Femur (tissue), 1 donor: ENCODE measurements around the gene HS2ST1.
"Not testable (repeated sequence)": the region's sequence is repeated elsewhere in the genome, so short reads cannot be mapped to it uniquely, and the experiment has no call there.

Experiments
- DNase-seq: peaks from one replicate; pipeline ENCODE4 v3.0.0-alpha.2; 2017

HS2ST1 gene

GRCh38 chr1:86975993-86976550 lies 61.6 kb downstream of the HS2ST1 start:
- DNase-seq = no peak

GRCh38 chr1:86976664-86977063 lies 62.2 kb downstream of the HS2ST1 start:
- no peak for DNase-seq

DNA sequence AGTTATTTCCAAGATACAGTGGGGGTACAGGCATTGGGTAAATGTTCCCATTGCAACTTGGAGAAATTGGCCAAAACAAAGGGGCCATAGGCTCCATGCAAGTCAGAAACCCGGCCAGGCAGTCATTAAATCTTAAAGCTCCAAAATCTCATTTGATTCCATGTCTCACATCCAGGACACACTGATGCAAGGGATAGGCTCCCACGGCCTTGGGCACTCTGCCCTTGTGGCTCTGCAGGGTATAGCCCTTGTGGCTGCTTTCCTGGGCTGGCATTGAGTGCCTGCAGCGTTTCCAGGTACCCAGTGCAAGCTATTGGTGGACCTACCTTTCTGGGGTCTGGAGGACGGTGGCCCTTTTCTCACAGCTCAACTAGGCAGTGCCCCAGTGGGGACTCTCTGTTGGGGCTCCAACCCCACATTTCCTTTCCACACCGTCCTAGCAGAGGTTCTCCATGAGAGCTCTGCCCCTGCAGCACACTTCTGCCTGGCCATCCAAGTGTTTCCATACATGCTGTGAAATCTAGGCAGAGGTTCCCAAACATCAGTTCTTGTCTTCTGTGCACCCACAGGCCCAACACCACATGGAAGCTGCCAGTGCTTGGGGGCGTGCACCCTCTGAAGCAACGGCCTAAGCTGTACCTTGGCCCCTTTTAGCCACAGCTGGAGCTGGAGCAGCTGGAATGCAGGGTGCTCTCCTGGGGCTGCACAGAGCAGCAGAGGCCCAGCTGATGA lies 67.2 kb downstream of the HS2ST1 start:
- peak; percentile 21 for DNase-seq

GRCh38 chr1:86983677-86984076 lies 69.2 kb downstream of the HS2ST1 start:
- DNase-seq = not testable (repeated sequence)

- no peak for DNase-seq
Observed at GRCh38 chr1:86987446-86987845, 73.0 kb downstream of the HS2ST1 start.

DNA sequence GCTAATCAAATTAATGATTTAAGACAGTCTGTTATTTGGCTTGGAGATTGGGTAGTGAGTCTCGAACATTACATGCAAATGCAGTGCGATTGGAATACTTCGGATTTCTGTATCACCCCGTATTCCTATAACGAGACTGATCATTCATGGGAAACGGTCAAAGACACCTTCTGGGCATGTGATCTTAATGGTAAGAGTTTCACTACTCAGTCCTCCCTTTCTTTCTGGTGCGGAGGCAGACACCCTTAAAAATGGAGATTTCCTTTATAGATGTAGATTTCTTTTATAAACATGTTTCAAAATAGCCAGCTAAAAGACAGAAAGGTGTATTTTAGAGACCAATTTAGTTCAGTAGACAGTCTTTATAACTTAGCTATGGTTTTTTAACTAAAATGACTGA lies 74.4 kb downstream of the HS2ST1 start:
- no peak for DNase-seq

GRCh38 chr1:86989690-86990089 lies 75.3 kb downstream of the HS2ST1 start:
- not testable (repeated sequence) for DNase-seq

GRCh38 chr1:86990826-86991225 lies 76.4 kb downstream of the HS2ST1 start:
- DNase-seq = no peak

DNA sequence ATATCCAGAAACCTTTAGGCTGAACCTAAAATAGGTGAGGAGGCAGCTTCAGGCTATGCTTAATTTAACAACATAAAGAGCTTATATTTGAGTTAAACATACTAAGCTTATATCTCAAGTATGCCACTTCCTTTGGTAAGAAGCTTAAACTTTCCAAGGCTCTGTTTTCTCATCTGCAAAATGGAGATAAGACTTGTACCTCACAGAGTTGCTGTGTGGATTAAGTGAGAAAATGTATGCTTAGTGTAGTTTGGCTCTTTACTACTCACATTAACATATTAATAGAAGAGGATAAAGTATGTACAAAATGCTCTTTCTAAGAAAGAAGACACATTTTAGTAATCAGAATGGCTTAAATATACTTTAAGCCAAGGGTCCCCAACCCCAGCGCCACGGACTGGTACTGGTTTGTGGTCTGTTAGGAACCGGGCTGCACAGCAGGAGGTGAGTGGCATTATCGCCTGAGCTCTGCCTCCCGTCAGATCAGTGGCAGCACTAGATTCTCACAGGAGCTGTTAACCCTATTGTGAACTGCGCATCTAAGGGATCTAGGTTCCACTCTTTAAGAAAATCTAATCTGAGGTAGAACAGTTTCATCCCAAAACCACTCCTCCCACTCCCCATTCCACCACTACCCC lies 77.2 kb downstream of the HS2ST1 start:
- DNase-seq = no peak

GRCh38 chr1:86992861-86993260 lies 78.4 kb downstream of the HS2ST1 start:
- no peak for DNase-seq

GRCh38 chr1:86993269-86993985 lies 79.0 kb downstream of the HS2ST1 start:
- DNase-seq = no peak

GRCh38 chr1:86994061-86994460 lies 79.6 kb downstream of the HS2ST1 start:
- DNase-seq = no peak

DNA sequence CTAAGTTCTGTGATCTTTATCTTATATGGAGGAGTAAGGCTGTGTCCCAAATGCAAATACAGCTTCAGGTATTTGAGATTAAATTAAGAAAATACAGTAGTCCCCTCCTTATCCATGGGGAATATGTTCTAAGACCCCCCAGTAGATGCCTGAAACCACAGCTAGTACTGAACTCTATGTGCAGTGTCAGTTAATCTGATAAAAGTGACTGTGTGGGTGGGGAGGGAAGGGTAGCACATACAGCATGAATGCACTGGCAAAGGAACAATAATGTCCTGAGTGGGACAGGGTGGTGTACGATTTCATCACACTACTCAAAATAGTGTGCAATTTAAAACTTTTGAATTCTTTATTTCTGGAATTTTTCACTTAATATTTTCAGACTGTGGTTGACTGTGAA lies 83.1 kb downstream of the HS2ST1 start:
- DNase-seq = no peak

- no peak for DNase-seq
Observed at GRCh38 chr1:86998280-86998679, 83.8 kb downstream of the HS2ST1 start.

DNA sequence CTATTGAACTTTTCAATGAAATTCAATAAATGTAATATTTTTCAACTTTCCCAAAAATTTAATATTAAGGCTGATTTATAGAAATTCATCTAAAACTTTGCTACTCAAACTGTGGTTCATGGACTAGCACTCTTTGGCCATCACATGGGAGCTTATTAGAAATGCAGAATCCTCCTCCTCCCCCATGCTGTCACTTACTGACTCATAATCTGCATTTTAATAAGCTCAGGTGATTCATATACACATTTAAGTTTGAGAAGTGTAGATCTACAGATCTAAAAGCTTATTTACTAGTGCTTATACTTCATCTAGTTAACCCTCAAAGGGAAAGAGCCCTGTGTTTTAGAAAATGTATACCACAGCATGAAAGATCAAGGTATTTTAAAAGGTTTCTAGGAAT lies 84.3 kb downstream of the HS2ST1 start:
- DNase-seq = no peak

DNA sequence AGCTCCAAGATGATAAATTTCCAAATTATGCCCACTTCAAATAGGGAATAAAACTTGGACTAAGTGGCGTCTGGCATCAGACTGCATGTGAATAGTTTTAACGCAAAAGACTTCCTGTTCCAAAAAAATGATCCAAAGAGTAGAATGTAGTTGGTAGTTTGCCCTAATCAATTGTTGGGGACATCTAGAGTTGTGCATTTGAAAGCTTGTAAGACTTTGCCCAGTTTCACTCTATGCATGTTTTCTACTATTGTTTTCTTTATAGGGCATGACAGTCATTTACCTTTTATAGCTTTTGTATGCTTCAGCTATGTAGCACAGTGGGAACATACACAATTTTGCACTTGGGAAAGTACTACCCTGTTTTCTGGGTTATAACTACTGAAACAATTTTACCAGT lies 86.0 kb downstream of the HS2ST1 start:
- DNase-seq = no peak

- DNase-seq = no peak
Observed at GRCh38 chr1:87004857-87005256, 90.4 kb downstream of the HS2ST1 start.

DNA sequence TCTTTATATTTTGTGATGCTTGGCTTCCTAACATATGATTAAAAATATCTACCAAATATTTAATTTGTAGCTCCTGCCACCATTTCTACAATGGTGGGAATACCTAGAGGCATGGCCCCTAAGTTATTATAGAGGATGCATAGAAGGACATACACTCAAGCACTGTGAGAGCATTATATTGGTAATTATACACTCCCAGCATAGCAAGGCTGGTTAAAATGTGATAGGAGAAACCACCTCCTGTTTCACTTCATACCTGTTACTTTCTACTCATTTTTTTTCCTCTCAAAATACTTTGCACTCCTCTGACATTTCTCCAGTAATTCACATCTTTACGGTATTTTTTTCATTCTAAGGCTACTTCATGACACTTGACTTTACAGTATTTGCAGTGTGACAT lies 92.9 kb downstream of the HS2ST1 start:
- DNase-seq = no peak

DNA sequence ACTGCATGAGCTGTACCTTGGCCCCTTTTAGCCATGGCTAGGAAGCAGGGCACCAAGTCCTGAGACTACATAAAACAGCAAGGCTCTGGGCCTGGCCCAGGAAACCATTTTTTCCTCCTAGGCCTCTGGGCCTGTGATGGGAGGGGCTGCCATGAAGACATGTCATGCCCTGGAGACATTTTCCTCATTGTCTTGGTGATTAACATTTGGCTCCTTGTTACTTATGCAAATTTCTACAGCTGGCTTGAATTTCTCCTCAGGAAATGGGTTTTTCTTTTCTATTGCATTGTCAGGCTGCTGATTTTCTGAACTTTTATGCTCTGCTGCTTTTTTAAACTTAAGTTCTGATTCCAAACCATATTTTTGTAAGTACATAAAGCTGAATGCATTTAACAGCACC lies 99.0 kb downstream of the HS2ST1 start:
- not testable (repeated sequence) for DNase-seq

GRCh38 chr1:87017998-87018672 lies 103.7 kb downstream of the HS2ST1 start:
- no peak for DNase-seq

GRCh38 chr1:87023326-87023725 lies 108.9 kb downstream of the HS2ST1 start:
- no peak for DNase-seq

GRCh38 chr1:87024936-87025540 lies 110.6 kb downstream of the HS2ST1 start:
- DNase-seq = no peak

DNA sequence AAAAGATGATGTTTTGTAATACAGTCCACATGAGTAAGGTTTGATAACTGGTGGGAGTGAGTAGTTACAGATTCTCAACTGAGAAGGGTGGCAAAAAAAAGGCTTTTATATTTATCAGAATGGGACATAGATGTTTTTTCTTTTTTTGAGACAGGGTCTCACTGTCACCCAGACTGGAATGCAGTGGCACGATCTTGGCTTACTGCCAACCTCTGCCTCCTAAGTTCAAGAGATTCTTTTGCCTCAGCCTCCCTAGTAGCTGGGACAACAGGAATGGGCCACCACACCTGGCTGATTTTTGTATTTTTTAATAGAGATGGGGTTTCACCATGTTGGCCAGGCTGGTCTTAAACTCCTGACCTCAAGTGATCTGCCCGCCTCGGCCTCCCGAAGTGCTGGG lies 113.1 kb downstream of the HS2ST1 start:
- DNase-seq = not testable (repeated sequence)
